K562 (cell line): ENCODE results near the gene DLGAP1. TPM values are rescaled to one million over a fixed set of nuclear protein-coding genes. Genes with fewer than 3 reads are reported as not detected.

Experiments
- CXXC5 ChIP-seq: fragments of 250-450 bp; sonication (Bioruptor Pico); IDR thresholded peaks from 2 replicates; pipeline ENCODE4 v1.8.0; 2022; ENCODE audit warnings: inconsistent platforms, mild to moderate bottlenecking, moderate library complexity
- ETV5 ChIP-seq: sonication (generic); formaldehyde crosslinking; IDR thresholded peaks from 2 replicates; pipeline ENCODE4 v1.4.0; 2020; ENCODE audit warnings: low read depth, mild to moderate bottlenecking, missing genetic modification reagents
- MITF ChIP-seq: IDR thresholded peaks from 2 replicates; pipeline ENCODE4 v1.6.1; 2014; ENCODE audit warnings: antibody characterized with exemption
- MXD1 ChIP-seq: fragments of 250-450 bp; sonication (Bioruptor Pico); IDR thresholded peaks from 2 replicates; pipeline ENCODE4 v1.8.0; 2021; ENCODE audit warnings: borderline replicate concordance, mild to moderate bottlenecking, moderate library complexity; ENCODE audit not compliant: poor library complexity, severe bottlenecking
- PML ChIP-seq: IDR thresholded peaks from 2 replicates; pipeline ENCODE4 v1.6.1; 2012; ENCODE audit warnings: low read length, inconsistent platforms
- POLR2G ChIP-seq: fragments of 200-400 bp; formaldehyde crosslinking; IDR thresholded peaks from 2 replicates; pipeline ENCODE4 v1.6.1; 2017; ENCODE audit warnings: low read depth, mild to moderate bottlenecking, antibody characterized with exemption, low read length, moderate library complexity
- POU5F1 ChIP-seq: fragments of 150-350 bp; IDR thresholded peaks from 2 replicates; pipeline ENCODE4 v1.6.1; 2014; ENCODE audit warnings: borderline replicate concordance, low read length, low read depth, mild to moderate bottlenecking; ENCODE audit not compliant: partially characterized antibody
- RB1 ChIP-seq: fragments of 450-650 bp; IDR thresholded peaks from 2 replicates; pipeline ENCODE4 v1.6.1; 2017; ENCODE audit warnings: low read depth, mild to moderate bottlenecking
- RFX7 ChIP-seq: fragments of 250-450 bp; sonication (Bioruptor Pico); IDR thresholded peaks from 2 replicates; pipeline ENCODE4 v1.5.1; 2021; ENCODE audit warnings: mild to moderate bottlenecking
- THRB ChIP-seq: fragments of 450-650 bp; formaldehyde crosslinking; conservative IDR thresholded peaks from 2 replicates; pipeline ENCODE4 v1.4.0; 2022; ENCODE audit warnings: mild to moderate bottlenecking, missing genetic modification characterization
- ZNF197 ChIP-seq: fragments of 200-800 bp; sonication (Bioruptor generic); IDR thresholded peaks from 2 replicates; pipeline ENCODE4 v1.6.1; 2016; ENCODE audit warnings: low read depth, missing genetic modification characterization, missing compliant biosample characterization
- ZNF318 ChIP-seq, 2 experiments: fragments of 450-650 bp; IDR thresholded peaks; 2 replicates each; pipeline ENCODE4 v1.6.1; 2016; ENCODE audit warnings: mild to moderate bottlenecking in 2 of 2, borderline replicate concordance in 1 of 2, low read depth in 1 of 2, moderate library complexity in 1 of 2
- ZNF512 ChIP-seq: IDR thresholded peaks from 2 replicates; pipeline ENCODE4 v1.6.1; 2016; ENCODE audit warnings: missing genetic modification characterization, missing compliant biosample characterization
- ZNF79 ChIP-seq: fragments of 250-450 bp; sonication (Bioruptor Pico); IDR thresholded peaks from 2 replicates; pipeline ENCODE4 v1.4.0; 2020; ENCODE audit warnings: low read depth, mild to moderate bottlenecking, moderate library complexity
- polyA plus RNA-seq, 8 experiments: library from polyadenylated mRNA; depleted of rRNA in 4 of 8; stranded (reverse) in 5 of 8; unstranded in 3 of 8; fragments of >200 nt; fragmentation: Nextera tagmentation in 2 of 8; fragmentation: Illumina TruSeq in 1 of 8; extraction: Ambion mirVana in 2 of 8; extraction: Trizol in 1 of 8; gene quantifications; 2 replicates each; pipeline versions ENCODE4 v1.2.1 to v1.2.3, GENCODE V29; 2011 to 2014; ENCODE audit warnings: inconsistent platforms in 1 of 8, missing spikeins in 1 of 8
- total RNA-seq, 7 experiments: library from RNA; depleted of rRNA in 6 of 7; stranded (reverse); fragments of >200 nt in 6 of 7; fragmentation: Illumina TruSeq in 2 of 7; extraction: Trizol in 2 of 7; gene quantifications; 2 replicates each; pipeline versions ENCODE4 v1.2.1 to v1.2.3, GENCODE V29; 2011 to 2021; ENCODE audit warnings: low replicate concordance in 1 of 7

Gene DLGAP1
- total and polyA plus RNA-seq, 9 of the 15 experiments (the other 6 are each of a cell fraction or from before 2014, with no cell fraction given), result 0.04 to 0.22 (median 0.08) TPM

GRCh38 chr18:3593381-3593903, 861.7 kb downstream of the DLGAP1 start (continued):
- TF ChIP-seq ETV5 (CRISPR knock-in tag), result peak; percentile 46; the same call in 1 of the 2 replicates
- 0 out of 2 replicates have a peak, but pooled peaks have one; percentile 4 for TF ChIP-seq ZNF79 (CRISPR knock-in tag)
- TF ChIP-seq POLR2G, result no peak; the same call in 1 of the 2 replicates
- no peak for TF ChIP-seq MXD1 (CRISPR knock-in tag)
- no peak for TF ChIP-seq MITF
- no peak for TF ChIP-seq ZNF197 (CRISPR knock-in tag)
- no peak for TF ChIP-seq ZNF512
- no peak for TF ChIP-seq RB1
- TF ChIP-seq THRB, result peak; percentile 75
- no peak for TF ChIP-seq ZNF318 (IDR thresholded peaks at IDR 0.05; ENCODE audit: borderline replicate concordance in 1 of 2, low read depth in 1 of 2)
- TF ChIP-seq POU5F1, result no peak
- peak; percentile 56; the same call in 1 of the 2 replicates for TF ChIP-seq CXXC5
- TF ChIP-seq PML, result peak; percentile 33; the same call in 1 of the 2 replicates
- TF ChIP-seq RFX7 (CRISPR knock-in tag), result no peak
